ENCODE results near the gene CLPTM1.
"Not testable (repeated sequence)": the region's sequence is repeated elsewhere in the genome, so short reads cannot be mapped to it uniquely, and the experiment has no call there.

Gene CLPTM1

DNA sequence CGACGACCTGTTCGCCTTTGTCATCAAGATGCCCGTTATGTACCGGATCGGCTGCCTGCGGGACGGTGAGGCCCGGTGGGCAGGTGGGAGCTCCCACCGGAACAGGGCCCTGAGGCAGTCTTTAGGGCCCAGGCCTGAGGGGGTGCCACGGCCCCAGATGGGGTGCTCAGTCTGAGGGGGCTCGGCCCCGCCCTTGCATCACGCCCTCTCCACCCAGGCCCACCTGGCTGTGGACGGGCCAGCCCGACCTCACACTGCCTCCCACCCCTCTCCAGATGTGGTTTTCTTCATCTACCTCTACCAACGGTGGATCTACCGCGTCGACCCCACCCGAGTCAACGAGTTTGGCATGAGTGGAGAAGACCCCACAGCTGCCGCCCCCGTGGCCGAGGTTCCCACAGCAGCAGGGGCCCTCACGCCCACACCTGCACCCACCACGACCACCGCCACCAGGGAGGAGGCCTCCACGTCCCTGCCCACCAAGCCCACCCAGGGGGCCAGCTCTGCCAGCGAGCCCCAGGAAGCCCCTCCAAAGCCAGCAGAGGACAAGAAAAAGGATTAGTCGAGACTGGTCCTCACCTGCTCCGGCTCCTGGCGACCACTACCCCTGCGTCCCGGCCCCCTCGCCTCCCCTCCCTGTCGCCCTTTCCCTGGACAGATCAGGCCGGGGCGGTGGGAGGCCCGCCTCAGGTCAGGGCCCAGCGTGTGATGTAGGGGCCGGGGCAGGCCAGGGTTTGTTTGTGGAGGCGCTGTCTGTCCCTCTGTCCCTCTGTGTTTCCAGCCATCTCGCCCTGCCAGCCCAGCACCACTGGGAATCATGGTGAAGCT, 37.4 kb downstream of the CLPTM1 start:
- Mint-ChIP-seq H3K27me3 (ENCODE audit: low read depth) (no peaks in the 10 kb centered on the region), H3K36me3 (ENCODE audit: low read depth) (peaks cover 22% of the 10 kb centered on the region), H3K27ac (no peak overlapping the region), H3K9me3 (no peaks in the 10 kb centered on the region), H3K4me3 (no peak overlapping the region), H3K4me1 (no peaks in the 10 kb centered on the region)
- TF ChIP-seq, protein P1, sequence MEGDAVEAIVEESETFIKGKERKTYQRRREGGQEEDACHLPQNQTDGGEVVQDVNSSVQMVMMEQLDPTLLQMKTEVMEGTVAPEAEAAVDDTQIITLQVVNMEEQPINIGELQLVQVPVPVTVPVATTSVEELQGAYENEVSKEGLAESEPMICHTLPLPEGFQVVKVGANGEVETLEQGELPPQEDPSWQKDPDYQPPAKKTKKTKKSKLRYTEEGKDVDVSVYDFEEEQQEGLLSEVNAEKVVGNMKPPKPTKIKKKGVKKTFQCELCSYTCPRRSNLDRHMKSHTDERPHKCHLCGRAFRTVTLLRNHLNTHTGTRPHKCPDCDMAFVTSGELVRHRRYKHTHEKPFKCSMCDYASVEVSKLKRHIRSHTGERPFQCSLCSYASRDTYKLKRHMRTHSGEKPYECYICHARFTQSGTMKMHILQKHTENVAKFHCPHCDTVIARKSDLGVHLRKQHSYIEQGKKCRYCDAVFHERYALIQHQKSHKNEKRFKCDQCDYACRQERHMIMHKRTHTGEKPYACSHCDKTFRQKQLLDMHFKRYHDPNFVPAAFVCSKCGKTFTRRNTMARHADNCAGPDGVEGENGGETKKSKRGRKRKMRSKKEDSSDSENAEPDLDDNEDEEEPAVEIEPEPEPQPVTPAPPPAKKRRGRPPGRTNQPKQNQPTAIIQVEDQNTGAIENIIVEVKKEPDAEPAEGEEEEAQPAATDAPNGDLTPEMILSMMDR (IDR thresholded peaks at IDR 0.05; ENCODE audit: unreplicated experiment in 3 of 3): no peak

DNA sequence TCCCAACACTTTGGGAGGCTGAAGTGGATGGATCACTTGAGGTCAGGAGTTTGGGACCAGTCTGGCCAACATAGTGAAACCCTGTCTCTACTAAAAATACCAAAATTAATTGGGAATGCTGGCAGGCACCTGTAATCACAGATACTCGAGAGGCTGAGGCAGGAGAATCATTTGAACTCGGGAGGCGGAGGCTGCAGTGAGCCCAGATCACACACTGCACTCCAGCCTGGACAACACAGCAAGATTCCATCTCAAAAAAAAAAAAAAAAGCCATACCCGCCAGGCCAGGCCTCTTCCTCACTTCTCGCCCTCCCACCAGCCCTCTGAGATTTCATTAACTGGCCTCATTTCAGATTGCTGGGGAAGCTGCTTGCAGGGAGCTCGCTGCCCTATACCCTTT, 38.3 kb downstream of the CLPTM1 start:
- Mint-ChIP-seq H3K4me3 (no peak overlapping the region), H3K9me3 (no peaks in the 10 kb centered on the region), H3K36me3 (ENCODE audit: low read depth) (peaks cover 18% of the 10 kb centered on the region), H3K27ac (no peak overlapping the region), H3K4me1 (no peaks in the 10 kb centered on the region), H3K27me3 (ENCODE audit: low read depth) (no peaks in the 10 kb centered on the region)
- TF ChIP-seq, protein P1 (IDR thresholded peaks at IDR 0.05; ENCODE audit: unreplicated experiment in 3 of 3): no peak

DNA sequence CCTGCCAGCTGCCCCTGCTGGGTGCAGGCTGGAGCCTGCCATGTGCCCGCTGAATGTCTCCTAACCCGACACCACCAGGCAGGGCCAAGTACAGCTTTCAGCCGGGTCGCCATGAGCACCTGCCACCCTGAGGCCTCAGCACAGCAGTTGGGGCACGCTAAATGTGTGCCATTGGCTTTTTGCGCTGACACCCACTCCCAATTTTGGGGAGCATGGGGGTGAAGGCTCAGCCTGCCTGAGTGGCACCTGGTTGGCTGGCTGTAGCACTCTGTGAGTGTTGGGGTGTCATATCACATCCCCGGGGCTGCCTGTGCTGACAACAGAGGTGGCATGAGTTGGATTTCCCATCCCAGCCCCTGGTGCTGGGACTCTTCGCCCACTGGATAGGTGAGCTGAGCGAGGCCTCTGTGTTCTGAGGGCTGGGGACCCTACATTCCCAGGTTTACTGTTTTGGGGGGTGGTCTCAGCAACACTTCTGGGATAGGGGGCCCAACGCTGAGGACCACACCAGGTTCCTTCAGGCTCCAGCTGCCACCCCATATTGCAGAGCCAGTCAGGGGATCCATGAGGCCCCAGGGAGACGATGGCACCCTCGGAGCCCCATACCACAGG, 38.9 kb downstream of the CLPTM1 start:
- H3K27ac Mint-ChIP-seq: no peak overlapping the region
- no peaks in the 10 kb centered on the region for H3K27me3 Mint-ChIP-seq (ENCODE audit: low read depth)
- H3K4me3 Mint-ChIP-seq: no peak overlapping the region
- no peaks in the 10 kb centered on the region for H3K4me1 Mint-ChIP-seq
- TF ChIP-seq, protein P1 (IDR thresholded peaks at IDR 0.05; ENCODE audit: unreplicated experiment in 3 of 3): no peak
- peaks cover 15% of the 10 kb centered on the region for H3K36me3 Mint-ChIP-seq (ENCODE audit: low read depth)
- no peaks in the 10 kb centered on the region for H3K9me3 Mint-ChIP-seq

DNA sequence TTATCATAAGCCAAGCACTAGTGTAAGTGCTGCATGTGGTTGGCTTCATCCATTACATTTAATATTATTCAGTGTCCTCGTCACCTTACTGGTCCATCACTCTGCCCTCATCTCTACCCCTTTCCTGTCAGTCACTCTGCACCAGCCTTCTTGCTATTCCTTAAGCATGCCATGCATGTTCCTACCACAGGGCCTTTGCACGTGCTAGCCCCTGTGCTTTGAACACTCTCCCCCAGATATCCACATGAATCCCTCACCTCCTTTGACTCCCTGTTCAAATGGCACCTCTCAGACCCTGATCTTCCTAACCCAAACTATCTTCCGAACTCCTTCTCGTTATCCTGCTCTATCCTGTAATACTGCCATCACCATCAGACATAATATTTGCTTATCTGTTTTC, 42.8 kb downstream of the CLPTM1 start:
- Mint-ChIP-seq H3K4me3 (peak overlapping the region in 1 of 3 experiments; percentile 5), H3K9me3 (no peaks in the 10 kb centered on the region), H3K36me3 (ENCODE audit: low read depth) (peaks cover 11% of the 10 kb centered on the region), H3K27ac (no peak overlapping the region), H3K4me1 (peaks cover 6% of the 10 kb centered on the region), H3K27me3 (ENCODE audit: low read depth) (no peaks in the 10 kb centered on the region)
- TF ChIP-seq, protein P1 (IDR thresholded peaks at IDR 0.05; ENCODE audit: unreplicated experiment in 3 of 3): no peak

DNA sequence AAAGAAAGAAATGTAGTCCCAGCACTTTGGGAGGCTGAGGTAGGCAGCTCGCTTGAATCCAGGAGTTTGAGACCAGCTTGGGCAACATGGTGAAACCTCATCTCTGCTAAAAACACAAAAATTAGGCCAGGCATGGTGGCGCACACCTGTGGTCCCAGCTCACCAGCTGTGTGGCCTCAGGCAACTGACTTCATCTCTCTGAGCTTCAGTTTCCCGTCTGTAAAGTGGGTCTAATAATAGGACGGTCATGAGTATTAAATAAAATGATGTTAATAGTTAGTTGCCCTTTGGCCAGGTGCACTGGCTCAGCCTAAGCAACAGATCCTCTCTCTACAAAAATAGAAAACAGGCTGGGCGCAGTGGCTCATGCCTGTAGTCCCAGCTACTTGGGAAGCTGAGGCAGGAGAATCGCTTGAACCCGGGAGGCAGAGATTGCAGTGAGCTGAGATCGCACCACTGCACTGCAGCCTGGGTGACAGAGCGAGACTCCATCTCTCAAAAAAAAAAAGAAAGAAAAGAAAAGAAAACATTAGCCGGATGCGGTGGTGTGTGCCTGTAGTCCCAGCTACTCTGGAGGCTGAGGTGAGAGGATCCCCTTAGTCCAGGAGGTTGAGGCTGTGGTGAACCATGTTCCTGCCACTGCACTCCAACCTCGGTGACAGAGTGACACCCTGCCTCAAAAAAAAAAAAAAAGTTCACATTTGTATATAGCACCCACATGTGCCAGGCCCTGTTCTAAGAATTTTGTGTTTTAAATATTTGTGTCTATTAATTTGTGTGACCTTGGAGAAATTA, 44.1 kb downstream of the CLPTM1 start:
- H3K9me3 Mint-ChIP-seq; H3K27me3 Mint-ChIP-seq (ENCODE audit: low read depth); H3K36me3 Mint-ChIP-seq (ENCODE audit: low read depth): not testable (repeated sequence)

DNA sequence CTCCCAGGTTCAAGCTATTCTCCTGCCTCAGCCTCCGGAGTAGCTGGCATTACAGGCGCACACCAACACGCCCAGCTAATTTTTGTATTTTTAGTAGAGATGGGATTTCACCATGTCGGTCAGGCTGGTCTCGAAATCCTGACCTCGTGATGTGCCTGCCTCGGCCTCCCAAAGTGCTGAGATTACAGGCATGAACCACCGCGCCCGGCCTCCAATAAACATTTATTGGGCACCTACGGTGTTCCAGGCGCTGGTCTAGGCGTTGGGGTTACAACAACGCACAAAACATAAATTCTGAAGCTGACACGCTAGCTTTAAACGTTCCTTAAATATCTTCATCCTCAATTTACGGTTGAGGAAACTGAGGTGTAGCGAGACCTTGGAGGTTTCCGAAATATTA, 45.5 kb downstream of the CLPTM1 start:
- H3K4me3 Mint-ChIP-seq: peak overlapping the region; percentile 72 to 88 (median 85)
- H3K9me3 Mint-ChIP-seq; H3K4me1 Mint-ChIP-seq; H3K27me3 Mint-ChIP-seq (ENCODE audit: low read depth); H3K36me3 Mint-ChIP-seq (ENCODE audit: low read depth); H3K27ac Mint-ChIP-seq: not testable (repeated sequence)

More for the DNA sequence above, 44.1 kb downstream of the CLPTM1 start:
- peak overlapping the region in 1 of 3 experiments; percentile 87 for H3K27ac Mint-ChIP-seq
- H3K4me1 Mint-ChIP-seq: not testable (repeated sequence)
- peak overlapping the region; percentile 72 to 88 (median 85) for H3K4me3 Mint-ChIP-seq

Data from nephron (organoid).